ENCODE results near the gene ADCY7.

DNA sequence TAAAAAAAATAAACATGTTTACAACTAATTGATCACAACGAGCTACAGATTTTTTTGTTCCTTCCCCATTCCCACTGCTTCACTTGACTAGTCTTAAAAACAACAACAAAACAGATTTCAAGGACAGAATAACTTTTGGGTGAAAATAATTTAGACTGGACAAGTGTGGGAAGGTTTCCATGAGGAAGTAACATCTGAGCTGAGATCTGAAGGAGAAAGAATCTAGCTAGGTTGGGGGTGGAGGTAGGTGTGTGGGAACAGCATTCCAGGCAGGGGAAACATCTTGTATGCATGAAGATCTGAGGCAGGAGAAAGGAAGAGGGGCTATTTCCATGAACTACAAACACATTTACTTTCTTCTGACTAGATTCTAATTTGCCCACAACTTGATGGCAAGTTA, 93.3 kb downstream of the ADCY7 start:
- no peak for TF ChIP-seq CTCF (IDR thresholded peaks at IDR 0.05; ENCODE audit: insufficient read depth, low read depth, low read length)
- TF ChIP-seq EZH2 (IDR thresholded peaks at IDR 0.05; ENCODE audit: insufficient read depth, low read length): no peak
